ENCODE data around the gene PTCHD1.

Gene PTCHD1

GRCh38 chrX:23344904-23345271 lies 10.2 kb downstream of the PTCHD1 start:
- TF ChIP-seq CTCF (IDR thresholded peaks at IDR 0.05; ENCODE audit: low read depth, low read length, missing control alignments), result no peak

GRCh38 chrX:23356189-23356588 lies 21.5 kb downstream of the PTCHD1 start:
- TF ChIP-seq CTCF (IDR thresholded peaks at IDR 0.05; ENCODE audit: low read depth, low read length, missing control alignments), result no peak
- H3K4me3 ChIP-seq (replicated peaks; ENCODE audit: low read depth, low read length), result no peak overlapping the region
- no peak for DNase-seq (ENCODE audit: extremely low read depth, low read depth)

More at GRCh38 chrX:23344904-23345271, 10.2 kb downstream of the PTCHD1 start:
- DNase-seq (ENCODE audit: extremely low read depth, low read depth), result no peak
- H3K4me3 ChIP-seq (replicated peaks; ENCODE audit: low read depth, low read length), result no peak overlapping the region

- no peak overlapping the region for H3K4me3 ChIP-seq (replicated peaks; ENCODE audit: low read depth, low read length)
- no peak for DNase-seq (ENCODE audit: extremely low read depth, low read depth)
- TF ChIP-seq CTCF (IDR thresholded peaks at IDR 0.05; ENCODE audit: low read depth, low read length, missing control alignments), result no peak
Observed at GRCh38 chrX:23364416-23364815, 29.8 kb downstream of the PTCHD1 start.

- no peak for DNase-seq (ENCODE audit: extremely low read depth, low read depth)
- no peak for TF ChIP-seq CTCF (IDR thresholded peaks at IDR 0.05; ENCODE audit: low read depth, low read length, missing control alignments)
Observed at GRCh38 chrX:23365541-23365940, 30.9 kb downstream of the PTCHD1 start.

GRCh38 chrX:23366914-23367313 lies 32.3 kb downstream of the PTCHD1 start:
- no peak overlapping the region for H3K4me3 ChIP-seq (replicated peaks; ENCODE audit: low read depth, low read length)
- TF ChIP-seq CTCF (IDR thresholded peaks at IDR 0.05; ENCODE audit: low read depth, low read length, missing control alignments), result no peak
- no peak for DNase-seq (ENCODE audit: extremely low read depth, low read depth)

More at GRCh38 chrX:23365541-23365940, 30.9 kb downstream of the PTCHD1 start:
- H3K4me3 ChIP-seq (replicated peaks; ENCODE audit: low read depth, low read length), result no peak overlapping the region

GRCh38 chrX:23369027-23369426 lies 34.4 kb downstream of the PTCHD1 start:
- DNase-seq (ENCODE audit: extremely low read depth, low read depth), result no peak
- no peak for TF ChIP-seq CTCF (IDR thresholded peaks at IDR 0.05; ENCODE audit: low read depth, low read length, missing control alignments)
- no peak overlapping the region for H3K4me3 ChIP-seq (replicated peaks; ENCODE audit: low read depth, low read length)

GRCh38 chrX:23372220-23372902 lies 37.7 kb downstream of the PTCHD1 start:
- no peak for DNase-seq (ENCODE audit: extremely low read depth, low read depth)
- TF ChIP-seq CTCF (IDR thresholded peaks at IDR 0.05; ENCODE audit: low read depth, low read length, missing control alignments), result no peak

More at GRCh38 chrX:23372220-23372902, 37.7 kb downstream of the PTCHD1 start:
- no peak overlapping the region for H3K4me3 ChIP-seq (replicated peaks; ENCODE audit: low read depth, low read length)
